ENCODE data around the gene TBC1D22A. TPM values are rescaled to one million over a fixed set of nuclear protein-coding genes. Genes with fewer than 3 reads are reported as not detected.

The TBC1D22A gene
- polyA plus RNA-seq, 1 donor from 2014 or later = 9.3 TPM

DNA sequence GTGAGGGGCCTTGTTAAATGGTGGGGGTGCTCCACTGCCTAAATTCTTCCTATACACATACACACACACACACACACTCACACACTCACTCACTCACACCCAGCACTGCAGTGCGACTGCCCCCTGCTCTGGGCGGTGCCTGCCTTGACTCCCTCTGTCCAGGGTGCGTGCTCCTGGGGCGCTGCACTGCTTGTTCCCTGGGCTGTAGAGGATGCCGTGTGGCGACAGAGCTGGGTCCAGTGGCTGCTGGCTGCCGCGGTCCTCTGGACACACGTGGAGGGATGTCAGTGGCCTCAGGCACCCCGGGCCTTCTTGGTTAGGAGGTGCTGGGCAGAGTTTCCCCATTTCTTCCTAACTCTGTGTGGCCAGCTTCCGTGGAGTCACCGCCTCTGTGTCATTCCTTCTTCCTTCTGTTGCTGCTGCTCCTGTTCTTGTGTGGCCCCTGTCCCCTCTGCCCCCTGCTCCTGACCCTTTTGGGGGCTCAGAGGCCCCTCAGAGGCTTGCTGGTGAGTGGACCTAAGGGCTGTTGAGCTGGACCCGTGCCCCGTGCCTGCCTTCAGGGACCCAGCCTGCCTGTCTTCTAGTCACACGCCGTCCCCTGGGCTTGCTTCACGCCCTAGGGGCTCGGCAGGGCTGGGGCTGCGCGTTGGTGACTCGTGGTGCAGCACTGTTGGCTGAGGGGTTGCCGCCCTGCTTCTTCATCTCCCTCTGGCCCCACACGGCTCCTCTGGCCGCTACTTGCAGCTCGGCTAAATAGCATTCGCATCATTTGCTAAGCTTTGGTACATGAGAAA lies 147.0 kb downstream of the TBC1D22A start:
- Histone ChIP-seq H3K36me3 (ENCODE audit: insufficient read depth, low read length) (no peaks in the 10 kb centered on the region), H4K20me1 (ENCODE audit: insufficient read depth) (no peaks in the 10 kb centered on the region), H3K27me3 (ENCODE audit: insufficient read depth, low read depth, low read length) (no peaks in the 10 kb centered on the region), H2AFZ (ENCODE audit: low read depth, low read length) (no peak overlapping the region), H3F3A (ENCODE audit: insufficient read depth, low read length, poor library complexity, severe bottlenecking) (no peaks in the 10 kb centered on the region), H3K4me2 (ENCODE audit: low read length) (no peak overlapping the region), H3K9ac (ENCODE audit: low read length) (no peak overlapping the region), H3K9me2 (ENCODE audit: insufficient read depth, low read length) (no peaks in the 10 kb centered on the region), H3K9me3 (ENCODE audit: low read length) (no peaks in the 10 kb centered on the region), H3K4me3 (ENCODE audit: low read length) (no peak overlapping the region), H3K27ac (ENCODE audit: low read length) (no peak overlapping the region), H3K79me2 (replicated peaks; ENCODE audit: insufficient read depth, low read length) (no peaks in the 10 kb centered on the region)
- TF ChIP-seq MXI1 (conservative IDR thresholded peaks at IDR 0.05; ENCODE audit: poor library complexity, severe bottlenecking) (no peak), POLR2AphosphoS5 (IDR thresholded peaks at IDR 0.05) (no peak), EZH2 (IDR thresholded peaks at IDR 0.05; ENCODE audit: borderline replicate concordance, insufficient read depth, low read length, poor library complexity, severe bottlenecking) (no peak), RAD21 (conservative IDR thresholded peaks at IDR 0.05) (no peak)
- TF ChIP-seq, protein P1, sequence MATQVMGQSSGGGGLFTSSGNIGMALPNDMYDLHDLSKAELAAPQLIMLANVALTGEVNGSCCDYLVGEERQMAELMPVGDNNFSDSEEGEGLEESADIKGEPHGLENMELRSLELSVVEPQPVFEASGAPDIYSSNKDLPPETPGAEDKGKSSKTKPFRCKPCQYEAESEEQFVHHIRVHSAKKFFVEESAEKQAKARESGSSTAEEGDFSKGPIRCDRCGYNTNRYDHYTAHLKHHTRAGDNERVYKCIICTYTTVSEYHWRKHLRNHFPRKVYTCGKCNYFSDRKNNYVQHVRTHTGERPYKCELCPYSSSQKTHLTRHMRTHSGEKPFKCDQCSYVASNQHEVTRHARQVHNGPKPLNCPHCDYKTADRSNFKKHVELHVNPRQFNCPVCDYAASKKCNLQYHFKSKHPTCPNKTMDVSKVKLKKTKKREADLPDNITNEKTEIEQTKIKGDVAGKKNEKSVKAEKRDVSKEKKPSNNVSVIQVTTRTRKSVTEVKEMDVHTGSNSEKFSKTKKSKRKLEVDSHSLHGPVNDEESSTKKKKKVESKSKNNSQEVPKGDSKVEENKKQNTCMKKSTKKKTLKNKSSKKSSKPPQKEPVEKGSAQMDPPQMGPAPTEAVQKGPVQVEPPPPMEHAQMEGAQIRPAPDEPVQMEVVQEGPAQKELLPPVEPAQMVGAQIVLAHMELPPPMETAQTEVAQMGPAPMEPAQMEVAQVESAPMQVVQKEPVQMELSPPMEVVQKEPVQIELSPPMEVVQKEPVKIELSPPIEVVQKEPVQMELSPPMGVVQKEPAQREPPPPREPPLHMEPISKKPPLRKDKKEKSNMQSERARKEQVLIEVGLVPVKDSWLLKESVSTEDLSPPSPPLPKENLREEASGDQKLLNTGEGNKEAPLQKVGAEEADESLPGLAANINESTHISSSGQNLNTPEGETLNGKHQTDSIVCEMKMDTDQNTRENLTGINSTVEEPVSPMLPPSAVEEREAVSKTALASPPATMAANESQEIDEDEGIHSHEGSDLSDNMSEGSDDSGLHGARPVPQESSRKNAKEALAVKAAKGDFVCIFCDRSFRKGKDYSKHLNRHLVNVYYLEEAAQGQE (IDR thresholded peaks at IDR 0.05; ENCODE audit: borderline replicate concordance) = no peak

GRCh38 chr22:46910624-46911023 lies 148.2 kb downstream of the TBC1D22A start:
- TF ChIP-seq MXI1 (conservative IDR thresholded peaks at IDR 0.05; ENCODE audit: poor library complexity, severe bottlenecking) (no peak), CTCF (IDR thresholded peaks at IDR 0.05; ENCODE audit: poor library complexity, severe bottlenecking) (no peak), EP300 (conservative IDR thresholded peaks at IDR 0.05; ENCODE audit: poor library complexity, severe bottlenecking) (no peak), TAF1 (IDR thresholded peaks at IDR 0.05; ENCODE audit: low read depth) (no peak), RAD21 (conservative IDR thresholded peaks at IDR 0.05) (no peak), POLR2AphosphoS5 (IDR thresholded peaks at IDR 0.05) (no peak), EZH2 (IDR thresholded peaks at IDR 0.05; ENCODE audit: borderline replicate concordance, insufficient read depth, low read length, poor library complexity, severe bottlenecking) (no peak)
- TF ChIP-seq, protein P1 (IDR thresholded peaks at IDR 0.05; ENCODE audit: borderline replicate concordance) = no peak
- H3K9me3 ChIP-seq (ENCODE audit: low read length) = no peaks in the 10 kb centered on the region
- no peaks in the 10 kb centered on the region for H3K36me3 ChIP-seq (ENCODE audit: insufficient read depth, low read length)
- no peak overlapping the region for H3K27ac ChIP-seq (ENCODE audit: low read length)
- no peak overlapping the region for H3K4me3 ChIP-seq (ENCODE audit: low read length)
- H2AFZ ChIP-seq (ENCODE audit: low read depth, low read length) = no peak overlapping the region
- H3K9me2 ChIP-seq (ENCODE audit: insufficient read depth, low read length) = no peaks in the 10 kb centered on the region
- no peaks in the 10 kb centered on the region for H4K20me1 ChIP-seq (ENCODE audit: insufficient read depth)
- H3K4me2 ChIP-seq (ENCODE audit: low read length) = no peak overlapping the region
- H3K9ac ChIP-seq (ENCODE audit: low read length) = no peak overlapping the region
- H3F3A ChIP-seq (ENCODE audit: insufficient read depth, low read length, poor library complexity, severe bottlenecking) = no peaks in the 10 kb centered on the region
- no peaks in the 10 kb centered on the region for H3K79me2 ChIP-seq (replicated peaks; ENCODE audit: insufficient read depth, low read length)
- no peaks in the 10 kb centered on the region for H3K27me3 ChIP-seq (ENCODE audit: insufficient read depth, low read depth, low read length)
